HG03460 (cell line): Measurements from ENCODE around the gene PRICKLE4.

Experiments
- ATAC-seq: cut with Tn5 transposase; IDR thresholded peaks from one replicate; pipeline ENCODE4 v1.9.1; 2021; ENCODE audit not compliant: unreplicated experiment

Gene PRICKLE4

DNA sequence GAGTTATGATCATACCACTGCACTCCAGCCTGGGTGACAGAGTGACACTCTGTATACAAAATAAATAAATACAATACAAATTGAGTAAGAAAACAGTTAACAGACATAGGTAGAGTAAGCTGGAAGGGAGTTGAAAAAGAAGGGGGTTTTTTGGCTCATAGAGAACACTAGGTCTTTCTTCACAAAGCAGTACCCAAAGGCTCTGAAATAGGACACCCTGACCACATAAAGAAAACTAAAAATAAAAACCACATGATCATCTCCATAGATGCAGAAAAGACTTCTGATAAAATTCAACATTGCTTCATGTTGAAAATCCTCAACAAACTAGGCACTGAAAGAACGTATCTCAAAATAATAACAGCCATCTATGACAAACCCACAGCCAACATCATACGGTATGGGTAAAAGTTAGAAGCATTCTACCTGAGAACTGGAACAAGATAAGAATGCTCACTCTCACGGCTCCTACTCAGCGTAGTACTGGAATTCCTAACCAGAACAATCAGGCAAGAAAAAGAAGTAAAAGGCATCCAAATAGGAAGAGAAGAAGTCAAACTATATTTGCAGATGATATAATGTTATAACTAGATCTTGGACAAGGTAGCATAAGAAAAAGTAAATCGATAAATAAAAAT lies 55.6 kb downstream of the PRICKLE4 start:
- ATAC-seq = no peak

DNA sequence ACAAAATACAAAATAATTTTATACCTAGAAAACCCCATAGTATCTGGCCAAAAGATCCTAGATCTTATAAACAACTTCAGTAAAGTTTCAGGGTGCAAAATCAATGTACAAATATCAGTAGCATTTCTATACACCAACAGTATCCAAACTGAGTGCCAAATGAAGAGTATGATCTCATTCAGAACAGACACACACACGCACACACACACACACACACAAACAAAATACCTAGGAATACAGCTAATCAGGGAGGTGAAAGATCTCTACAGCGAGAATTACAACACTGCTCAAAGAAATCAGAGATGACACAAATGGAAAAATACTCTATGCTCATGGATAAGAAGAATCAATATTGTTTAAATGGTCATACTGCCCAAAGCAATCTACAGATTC lies 56.1 kb downstream of the PRICKLE4 start:
- ATAC-seq = no peak
